HCT116 (cell line): ENCODE results near the gene ZFYVE27. TPM values are rescaled to one million over a fixed set of nuclear protein-coding genes. Genes with fewer than 3 reads are reported as not detected.

ENCODE experiments used
- ATAC-seq: fragments of 200-7000 bp; cut with Tn5 transposase; 2 replicates; pipeline ENCODE4 v1.9.1; 2020; ENCODE audit warnings: mild to moderate bottlenecking, moderate library complexity
- BruUV-seq: library from RNA; stranded (reverse); fragments of 400-500 nt; replicated peaks from 2 replicates; lab custom pipeline; 2021; lab: Mats Ljungman, UMichigan
- CTCF ChIA-PET: fragments of 300-600 bp; sonication (Branson Sonifier 250); formaldehyde crosslinking; loops from one replicate; lab custom pipeline; 2021; ENCODE audit warnings: antibody characterized with exemption; lab: Charles Lee
- POLR2A ChIA-PET: fragments of 300-600, 350-600 bp; sonication (Branson Sonifier 250); formaldehyde crosslinking; loops from one replicate; lab custom pipeline; 2021; ENCODE audit warnings: antibody characterized with exemption; lab: Charles Lee
- RAD21 ChIA-PET, 2 experiments: fragments of 300-600 bp; sonication (Branson Sonifier 250); formaldehyde crosslinking; loops; one replicate each; lab custom pipeline; 2023; ENCODE audit warnings: low total read pairs in 2 of 2; ENCODE audit not compliant: uncharacterized antibody in 2 of 2, unreplicated experiment in 2 of 2, low non-redundant PET in 1 of 2; lab: Charles Lee
- DNase-seq: peaks from one replicate; pipeline ENCODE4 v3.0.0-alpha.2; 2010; ENCODE audit warnings: low read depth, low spot score
- H2AFZ ChIP-seq: fragments of 200-600 bp; shearing (Covaris generic), sonication (generic); 2 replicates; pipeline ENCODE4 v1.6.1; 2017; ENCODE audit warnings: low read depth, mixed run types, mixed read lengths, antibody characterized with exemption, low read length; ENCODE audit not compliant: poor library complexity, severe bottlenecking
- H3K27ac ChIP-seq: 2 replicates; pipeline ENCODE4 v1.5.1; 2012; ENCODE audit warnings: low read depth, low read length
- H3K27me3 ChIP-seq: fragments of 200-600 bp; sonication (generic); 2 replicates; pipeline ENCODE4 v1.6.1; 2016; ENCODE audit warnings: mixed run types, low read length, mixed read lengths; ENCODE audit not compliant: insufficient read depth
- H3K36me3 ChIP-seq, 2 experiments: fragments of 200-500 bp in 1 of 2; fragments of 200-600 bp in 1 of 2; sonication (Bioruptor generic) in 1 of 2; sonication (generic) in 1 of 2; 2 replicates each; pipeline versions ENCODE4 v1.5.1 to v1.6.1; 2014 to 2016; ENCODE audit warnings: low read length in 2 of 2, inconsistent platforms in 1 of 2, mixed read lengths in 1 of 2, mixed run types in 1 of 2; ENCODE audit not compliant: insufficient read depth in 2 of 2, control insufficient read depth in 1 of 2
- H3K4me1 ChIP-seq, 2 experiments: fragments of 200-600 bp in 1 of 2; sonication (generic) in 1 of 2; 2 replicates each; pipeline versions ENCODE4 v1.5.1 to v1.6.1; 2012 to 2017; ENCODE audit warnings: low read length in 2 of 2, inconsistent platforms in 1 of 2, mild to moderate bottlenecking in 1 of 2, mixed read lengths in 1 of 2, mixed run types in 1 of 2, moderate library complexity in 1 of 2; ENCODE audit not compliant: insufficient read depth in 2 of 2, control insufficient read depth in 1 of 2
- H3K4me2 ChIP-seq: fragments of 200-600 bp; sonication (generic); 2 replicates; pipeline ENCODE4 v1.6.1; 2017; ENCODE audit warnings: mixed run types, low read length, mixed read lengths
- H3K4me3 ChIP-seq, 2 experiments: fragments of 200-600 bp in 1 of 2; sonication (generic) in 1 of 2; replicated peaks in 1 of 2; 2 replicates each; pipeline ENCODE4 v1.5.1; 2011 to 2016; ENCODE audit warnings: low read length in 2 of 2, control low read depth in 1 of 2, low read depth in 1 of 2, mild to moderate bottlenecking in 1 of 2, mixed read lengths in 1 of 2, mixed run types in 1 of 2
- H3K79me2 ChIP-seq: fragments of 200-600 bp; sonication (generic); 2 replicates; pipeline ENCODE4 v1.6.1; 2017; ENCODE audit warnings: mild to moderate bottlenecking, mixed run types, low read length, moderate library complexity, mixed read lengths; ENCODE audit not compliant: insufficient read depth
- H3K9ac ChIP-seq: fragments of 200-600 bp; sonication (generic); 2 replicates; pipeline ENCODE4 v1.6.1; 2016; ENCODE audit warnings: low read length, mixed read lengths
- H3K9me2 ChIP-seq: fragments of 200-600 bp; sonication (generic), shearing (Covaris generic); 2 replicates; pipeline ENCODE4 v1.6.1; 2017; ENCODE audit warnings: mixed run types, mild to moderate bottlenecking, moderate library complexity; ENCODE audit not compliant: insufficient read depth
- H3K9me3 ChIP-seq, 2 experiments: fragments of 200-500 bp in 1 of 2; fragments of 200-600 bp in 1 of 2; sonication (Bioruptor generic) in 1 of 2; sonication (generic) in 1 of 2; 2 replicates each; pipeline ENCODE4 v1.6.1; 2014 to 2017; ENCODE audit warnings: low read length in 2 of 2, mixed read lengths in 2 of 2, inconsistent platforms in 1 of 2, low read depth in 1 of 2, mild to moderate bottlenecking in 1 of 2, mixed run types in 1 of 2, moderate library complexity in 1 of 2; ENCODE audit not compliant: control insufficient read depth in 1 of 2, insufficient read depth in 1 of 2
- H4K20me1 ChIP-seq: fragments of 200-600 bp; sonication (generic), shearing (Covaris generic); 2 replicates; pipeline ENCODE4 v1.6.1; 2017; ENCODE audit warnings: mixed run types, mild to moderate bottlenecking, moderate library complexity; ENCODE audit not compliant: insufficient read depth
- EZH2phosphoT487 ChIP-seq: fragments of 200-600 bp; IDR thresholded peaks from 2 replicates; pipeline ENCODE4 v1.6.1; 2018; ENCODE audit warnings: antibody characterized with exemption, borderline replicate concordance
- POLR2A ChIP-seq: IDR thresholded peaks from 2 replicates; pipeline ENCODE4 v1.7.0; 2011; ENCODE audit warnings: borderline replicate concordance; ENCODE audit not compliant: insufficient read depth, insufficient read length; ENCODE audit errors: extremely low read depth
- RAD21 ChIP-seq: IDR thresholded peaks from 2 replicates; pipeline ENCODE4 v1.6.1; 2012; ENCODE audit warnings: low read depth, mild to moderate bottlenecking
- TCF7L2 ChIP-seq: IDR thresholded peaks from 2 replicates; pipeline ENCODE4 v1.7.0; 2011; ENCODE audit warnings: borderline replicate concordance, inconsistent platforms; ENCODE audit not compliant: insufficient read depth, insufficient read length; ENCODE audit errors: extremely low read depth
- ZFX ChIP-seq: fragments of 450-650 bp; IDR thresholded peaks from 2 replicates; pipeline ENCODE4 v1.6.1; 2017
- intact Hi-C: fragments of 100-400 bp; cut with micrococcal nuclease; formaldehyde crosslinking; loops from 2 replicates; pipeline ENCODE4 v1.10.0; 2022
- total RNA-seq: library from RNA; stranded (reverse); gene quantifications from one replicate; pipeline ENCODE4 v1.2.1, GENCODE V29; 2021; ENCODE audit not compliant: unreplicated experiment
- TF ChIP-seq, protein P1 (sequence below), 3 experiments: fragments of 200-600 bp in 1 of 3; sonication (generic) in 1 of 3; IDR thresholded peaks in 2 of 3; conservative IDR thresholded peaks in 1 of 3; 2 replicates each; pipeline ENCODE4 v1.5.1; 2012 to 2017; ENCODE audit warnings: low read depth in 2 of 3, low read length in 2 of 3, antibody characterized with exemption in 1 of 3, borderline replicate concordance in 1 of 3, control low read depth in 1 of 3, mild to moderate bottlenecking in 1 of 3, mixed read lengths in 1 of 3, mixed run types in 1 of 3, moderate library complexity in 1 of 3; ENCODE audit not compliant: insufficient read depth in 1 of 3

The ZFYVE27 gene
- total RNA-seq, 1 experiment from 2014 or later = 28.4 TPM

GRCh38 chr10:97795886-97796285 is 59.0 kb downstream of the ZFYVE27 start:
- Histone ChIP-seq H3K36me3 (no peaks in the 10 kb centered on the region), H3K27ac (no peak overlapping the region), H3K27me3 (no peaks in the 10 kb centered on the region), H2AFZ (no peak overlapping the region)
- CTCF ChIA-PET = interaction anchor here (1.0 to 8.2 kb wide), 2 partner anchors 73 to 245 kb away, joined by 3 to 51 read pairs; no protein-coding TSS in a partner anchor
- intact Hi-C loops = no loop called here
- no peak for DNase-seq
- TF ChIP-seq TCF7L2 (no peak), RAD21 (0 out of 2 replicates have a peak, but pooled peaks have one; percentile 15)
- TF ChIP-seq, protein P1, sequence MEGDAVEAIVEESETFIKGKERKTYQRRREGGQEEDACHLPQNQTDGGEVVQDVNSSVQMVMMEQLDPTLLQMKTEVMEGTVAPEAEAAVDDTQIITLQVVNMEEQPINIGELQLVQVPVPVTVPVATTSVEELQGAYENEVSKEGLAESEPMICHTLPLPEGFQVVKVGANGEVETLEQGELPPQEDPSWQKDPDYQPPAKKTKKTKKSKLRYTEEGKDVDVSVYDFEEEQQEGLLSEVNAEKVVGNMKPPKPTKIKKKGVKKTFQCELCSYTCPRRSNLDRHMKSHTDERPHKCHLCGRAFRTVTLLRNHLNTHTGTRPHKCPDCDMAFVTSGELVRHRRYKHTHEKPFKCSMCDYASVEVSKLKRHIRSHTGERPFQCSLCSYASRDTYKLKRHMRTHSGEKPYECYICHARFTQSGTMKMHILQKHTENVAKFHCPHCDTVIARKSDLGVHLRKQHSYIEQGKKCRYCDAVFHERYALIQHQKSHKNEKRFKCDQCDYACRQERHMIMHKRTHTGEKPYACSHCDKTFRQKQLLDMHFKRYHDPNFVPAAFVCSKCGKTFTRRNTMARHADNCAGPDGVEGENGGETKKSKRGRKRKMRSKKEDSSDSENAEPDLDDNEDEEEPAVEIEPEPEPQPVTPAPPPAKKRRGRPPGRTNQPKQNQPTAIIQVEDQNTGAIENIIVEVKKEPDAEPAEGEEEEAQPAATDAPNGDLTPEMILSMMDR (IDR thresholded peaks at IDR 0.05 in 2 of 3, conservative IDR thresholded peaks at IDR 0.05 in 1 of 3; ENCODE audit: borderline replicate concordance in 1 of 3, insufficient read depth in 1 of 3, low read depth in 2 of 3, low read length in 2 of 3) = peak in 2 of 3 experiments; percentile 30 to 32; a peak in 2 of 6 replicates
- TF ChIP-seq, all 23 proteins: peak for 2
- no peaks in the 10 kb centered on the region; a peak in 1 of 4 replicates for H3K9me3 ChIP-seq
- H3K9me2 ChIP-seq = no peaks in the 10 kb centered on the region
- peak; percentile 39; the same call in 1 of the 2 replicates for ATAC-seq
- BruUV-seq = no TSS peak
- H3K4me1 ChIP-seq = peaks cover 0 to 7% of the 10 kb centered on the region in 2 experiments; a peak in 2 of 4 replicates
- H3K4me3 ChIP-seq = no peak overlapping the region
- no peaks in the 10 kb centered on the region for H4K20me1 ChIP-seq
- H3K4me2 ChIP-seq = no peak overlapping the region
- RAD21 ChIA-PET = interaction anchor here (0.6 to 1.3 kb wide), 2 partner anchors 73 to 91 kb away, joined by 3 to 4 read pairs; no protein-coding TSS in a partner anchor
- POLR2A ChIA-PET = no interaction called here
- no peak overlapping the region for H3K9ac ChIP-seq
- H3K79me2 ChIP-seq = no peaks in the 10 kb centered on the region

GRCh38 chr10:97796651-97797050 is 59.7 kb downstream of the ZFYVE27 start:
- Histone ChIP-seq H3K4me1 (peaks cover 0 to 7% of the 10 kb centered on the region in 2 experiments; a peak in 2 of 4 replicates), H3K27me3 (no peaks in the 10 kb centered on the region), H2AFZ (no peak overlapping the region), H4K20me1 (no peaks in the 10 kb centered on the region), H3K36me3 (no peaks in the 10 kb centered on the region), H3K9me2 (no peaks in the 10 kb centered on the region), H3K9me3 (no peaks in the 10 kb centered on the region; a peak in 1 of 4 replicates), H3K4me2 (no peak overlapping the region)
- ChIA-PET POLR2A (interaction anchor here (0.6 kb wide), 1 partner anchor 8 kb away, joined by 3 read pairs; no protein-coding TSS in a partner anchor), CTCF (interaction anchor here (0.6 to 8.2 kb wide), 2 partner anchors 72 to 83 kb away, joined by 3 to 51 read pairs; partner anchors contain the start of gene MARVELD1)
- no peak for ATAC-seq
- BruUV-seq = no TSS peak
- TF ChIP-seq EZH2phosphoT487 (no peak), POLR2A (no peak), ZFX (no peak)
- TF ChIP-seq, all 23 proteins: peak for 0
- intact Hi-C loops = no loop called here
- no peaks in the 10 kb centered on the region for H3K79me2 ChIP-seq
- RAD21 ChIA-PET = no interaction called here
- no peak overlapping the region for H3K27ac ChIP-seq
- H3K4me3 ChIP-seq = no peak overlapping the region
- no peak for DNase-seq
- no peak overlapping the region for H3K9ac ChIP-seq
